ENCODE results near the gene TMEM212. TPM values are rescaled to one million over a fixed set of nuclear protein-coding genes. Genes with fewer than 3 reads are reported as not detected.
"Not testable (repeated sequence)": the region's sequence is repeated elsewhere in the genome, so short reads cannot be mapped to it uniquely, and the experiment has no call there.

The TMEM212 gene
- total and polyA plus RNA-seq, 4 donors: 0.22 to 0.57 (median 0.40) TPM

- H3K4me1 ChIP-seq (ENCODE audit: control insufficient read depth, insufficient read depth, low read length): no peaks in the 10 kb centered on the region
- WGBS (ENCODE audit: insufficient coverage): no CpG with 5 or more reads among the region's 1 CpG
- H3K36me3 ChIP-seq (ENCODE audit: control insufficient read depth, insufficient read depth, low read length): no peaks in the 10 kb centered on the region
- H3K27ac ChIP-seq (ENCODE audit: low read depth, low read length): no peak overlapping the region
- H3K27me3 ChIP-seq (ENCODE audit: control insufficient read depth, insufficient read depth, low read length): no peaks in the 10 kb centered on the region
- H3K9me3 ChIP-seq (ENCODE audit: control insufficient read depth, insufficient read depth, low read length): no peaks in the 10 kb centered on the region
- H3K4me3 ChIP-seq (ENCODE audit: low read depth, low read length): no peak overlapping the region
- DNase-seq (ENCODE audit: low read depth in 4 of 6, low spot score in 6 of 6): peak in 1 of 6 donors; percentile 80
These were observed 55.0 kb downstream of the TMEM212 start for GRCh38 chr3:171898192-171898591.

GRCh38 chr3:171900446-171900845, 57.3 kb downstream of the TMEM212 start:
- whole genome bisulfite sequencing (ENCODE audit: insufficient coverage): 95% methylated on average over 14 of the region's 14 CpGs
- Histone ChIP-seq H3K4me1 (ENCODE audit: control insufficient read depth, insufficient read depth, low read length) (no peaks in the 10 kb centered on the region), H3K4me3 (ENCODE audit: low read depth, low read length) (no peak overlapping the region), H3K9me3 (ENCODE audit: control insufficient read depth, insufficient read depth, low read length) (no peaks in the 10 kb centered on the region), H3K27ac (ENCODE audit: low read depth, low read length) (no peak overlapping the region), H3K36me3 (ENCODE audit: control insufficient read depth, insufficient read depth, low read length) (no peaks in the 10 kb centered on the region), H3K27me3 (ENCODE audit: control insufficient read depth, insufficient read depth, low read length) (no peaks in the 10 kb centered on the region)
- DNase-seq (ENCODE audit: low read depth in 4 of 6, low spot score in 6 of 6): no peak

- Histone ChIP-seq H3K36me3 (ENCODE audit: control insufficient read depth, insufficient read depth, low read length) (no peaks in the 10 kb centered on the region), H3K27me3 (ENCODE audit: control insufficient read depth, insufficient read depth, low read length) (no peaks in the 10 kb centered on the region), H3K4me1 (ENCODE audit: control insufficient read depth, insufficient read depth, low read length) (no peaks in the 10 kb centered on the region), H3K9me3 (ENCODE audit: control insufficient read depth, insufficient read depth, low read length) (no peaks in the 10 kb centered on the region), H3K4me3 (ENCODE audit: low read depth, low read length) (no peak overlapping the region), H3K27ac (ENCODE audit: low read depth, low read length) (no peak overlapping the region)
- no peak for DNase-seq (ENCODE audit: low read depth in 4 of 6, low spot score in 6 of 6)
- WGBS (ENCODE audit: insufficient coverage): 97% methylated on average over 5 of the region's 7 CpGs
These were observed 58.6 kb downstream of the TMEM212 start for GRCh38 chr3:171901615-171902312.

GRCh38 chr3:171904829-171905228, 61.7 kb downstream of the TMEM212 start:
- Histone ChIP-seq H3K4me3 (ENCODE audit: low read depth, low read length) (no peak overlapping the region), H3K36me3 (ENCODE audit: control insufficient read depth, insufficient read depth, low read length) (no peaks in the 10 kb centered on the region), H3K9me3 (ENCODE audit: control insufficient read depth, insufficient read depth, low read length) (no peaks in the 10 kb centered on the region), H3K27me3 (ENCODE audit: control insufficient read depth, insufficient read depth, low read length) (no peaks in the 10 kb centered on the region), H3K4me1 (ENCODE audit: control insufficient read depth, insufficient read depth, low read length) (no peaks in the 10 kb centered on the region), H3K27ac (ENCODE audit: low read depth, low read length) (no peak overlapping the region)
- WGBS (ENCODE audit: insufficient coverage): 90% methylated on average over 2 of the region's 3 CpGs
- DNase-seq (ENCODE audit: low read depth in 4 of 6, low spot score in 6 of 6): no peak

GRCh38 chr3:171906503-171906902, 63.4 kb downstream of the TMEM212 start:
- H3K36me3 ChIP-seq (ENCODE audit: control insufficient read depth, insufficient read depth, low read length); H3K4me1 ChIP-seq (ENCODE audit: control insufficient read depth, insufficient read depth, low read length); H3K4me3 ChIP-seq (ENCODE audit: low read depth, low read length); DNase-seq (ENCODE audit: low read depth in 4 of 6, low spot score in 6 of 6); H3K27ac ChIP-seq (ENCODE audit: low read depth, low read length); H3K27me3 ChIP-seq (ENCODE audit: control insufficient read depth, insufficient read depth, low read length); H3K9me3 ChIP-seq (ENCODE audit: control insufficient read depth, insufficient read depth, low read length): not testable (repeated sequence)
- 97% methylated on average over 4 of the region's 6 CpGs for WGBS (ENCODE audit: insufficient coverage)

GRCh38 chr3:171906951-171907676, 64.0 kb downstream of the TMEM212 start:
- H3K27ac ChIP-seq (ENCODE audit: low read depth, low read length): no peak overlapping the region
- no peaks in the 10 kb centered on the region for H3K4me1 ChIP-seq (ENCODE audit: control insufficient read depth, insufficient read depth, low read length)
- no peaks in the 10 kb centered on the region for H3K27me3 ChIP-seq (ENCODE audit: control insufficient read depth, insufficient read depth, low read length)
- no peaks in the 10 kb centered on the region for H3K36me3 ChIP-seq (ENCODE audit: control insufficient read depth, insufficient read depth, low read length)
- no peak overlapping the region for H3K4me3 ChIP-seq (ENCODE audit: low read depth, low read length)
- no peak for DNase-seq (ENCODE audit: low read depth in 4 of 6, low spot score in 6 of 6)
- WGBS (ENCODE audit: insufficient coverage): 91% methylated on average over 25 of the region's 33 CpGs
- H3K9me3 ChIP-seq (ENCODE audit: control insufficient read depth, insufficient read depth, low read length): no peaks in the 10 kb centered on the region

GRCh38 chr3:171907761-171908160, 64.6 kb downstream of the TMEM212 start:
- Histone ChIP-seq H3K36me3 (ENCODE audit: control insufficient read depth, insufficient read depth, low read length) (no peaks in the 10 kb centered on the region), H3K4me1 (ENCODE audit: control insufficient read depth, insufficient read depth, low read length) (no peaks in the 10 kb centered on the region), H3K4me3 (ENCODE audit: low read depth, low read length) (no peak overlapping the region)

GRCh38 chr3:171908731-171909130, 65.6 kb downstream of the TMEM212 start:
- Histone ChIP-seq H3K4me3 (ENCODE audit: low read depth, low read length) (no peak overlapping the region), H3K27me3 (ENCODE audit: control insufficient read depth, insufficient read depth, low read length) (no peaks in the 10 kb centered on the region)
- WGBS (ENCODE audit: insufficient coverage): no CpG with 5 or more reads among the region's 2 CpGs

More at GRCh38 chr3:171907761-171908160, 64.6 kb downstream of the TMEM212 start:
- H3K27me3 ChIP-seq (ENCODE audit: control insufficient read depth, insufficient read depth, low read length): no peaks in the 10 kb centered on the region
- DNase-seq (ENCODE audit: low read depth in 4 of 6, low spot score in 6 of 6): no peak
- WGBS (ENCODE audit: insufficient coverage): 100% methylated on average over 1 of the region's 2 CpGs
- no peak overlapping the region for H3K27ac ChIP-seq (ENCODE audit: low read depth, low read length)
- no peaks in the 10 kb centered on the region for H3K9me3 ChIP-seq (ENCODE audit: control insufficient read depth, insufficient read depth, low read length)

More at GRCh38 chr3:171908731-171909130, 65.6 kb downstream of the TMEM212 start:
- DNase-seq (ENCODE audit: low read depth in 4 of 6, low spot score in 6 of 6): no peak
- H3K4me1 ChIP-seq (ENCODE audit: control insufficient read depth, insufficient read depth, low read length): no peaks in the 10 kb centered on the region
- no peaks in the 10 kb centered on the region for H3K36me3 ChIP-seq (ENCODE audit: control insufficient read depth, insufficient read depth, low read length)
- H3K9me3 ChIP-seq (ENCODE audit: control insufficient read depth, insufficient read depth, low read length): no peaks in the 10 kb centered on the region
- H3K27ac ChIP-seq (ENCODE audit: low read depth, low read length): no peak overlapping the region

All from spinal cord (tissue), 10 donors.